ENCODE measurements around the gene RAB5A.
"Not testable (repeated sequence)": the region's sequence is repeated elsewhere in the genome, so short reads cannot be mapped to it uniquely, and the experiment has no call there.

The RAB5A gene

GRCh38 chr3:19948226-19948591 is 1.3 kb downstream of the RAB5A start:
- DNase-seq (ENCODE audit: low read depth), result no peak

GRCh38 chr3:19950316-19950715 is 3.4 kb downstream of the RAB5A start:
- no peak for DNase-seq (ENCODE audit: low read depth)

- no peak for DNase-seq (ENCODE audit: low read depth)
Observed at GRCh38 chr3:19954676-19955075, 7.8 kb downstream of the RAB5A start.

- DNase-seq (ENCODE audit: low read depth), result not testable (repeated sequence)
Observed at GRCh38 chr3:19957354-19957753, 10.5 kb downstream of the RAB5A start.

GRCh38 chr3:19959505-19959904 is 12.6 kb downstream of the RAB5A start:
- no peak for DNase-seq (ENCODE audit: low read depth)

- no peak for DNase-seq (ENCODE audit: low read depth)
Observed at GRCh38 chr3:19960696-19961095, 13.8 kb downstream of the RAB5A start.

GRCh38 chr3:19961960-19962359 is 15.1 kb downstream of the RAB5A start:
- DNase-seq (ENCODE audit: low read depth), result no peak

GRCh38 chr3:19967208-19967607 is 20.3 kb downstream of the RAB5A start:
- DNase-seq (ENCODE audit: low read depth), result no peak

- no peak for DNase-seq (ENCODE audit: low read depth)
Observed at GRCh38 chr3:19967812-19968211, 20.9 kb downstream of the RAB5A start.

- no peak for DNase-seq (ENCODE audit: low read depth)
Observed at GRCh38 chr3:19970327-19970726, 23.4 kb downstream of the RAB5A start.

GRCh38 chr3:19972054-19972453 is 25.2 kb downstream of the RAB5A start:
- DNase-seq (ENCODE audit: low read depth), result no peak

GRCh38 chr3:19988904-19989303 is 42.0 kb downstream of the RAB5A start:
- DNase-seq (ENCODE audit: low read depth), result not testable (repeated sequence)

- no peak for DNase-seq (ENCODE audit: low read depth)
Observed at GRCh38 chr3:19994796-19995195, 47.9 kb downstream of the RAB5A start.

- no peak for DNase-seq (ENCODE audit: low read depth)
Observed at GRCh38 chr3:19997502-19997901, 50.6 kb downstream of the RAB5A start.

GRCh38 chr3:20001932-20002331 is 55.0 kb downstream of the RAB5A start:
- DNase-seq (ENCODE audit: low read depth), result no peak

- no peak for DNase-seq (ENCODE audit: low read depth)
Observed at GRCh38 chr3:20007960-20008359, 61.1 kb downstream of the RAB5A start.

GRCh38 chr3:20008646-20009045 is 61.7 kb downstream of the RAB5A start:
- DNase-seq (ENCODE audit: low read depth), result no peak

- DNase-seq (ENCODE audit: low read depth), result no peak
Observed at GRCh38 chr3:20012164-20012563, 65.3 kb downstream of the RAB5A start, which contains the start of gene PP2D1. Gene PP2D1, minus strand, starts transcription at chr3:20012264. Its CDS starts 192 bp downstream, at chr3:20012072.

- no peak for DNase-seq (ENCODE audit: low read depth)
Observed at GRCh38 chr3:20013396-20013795, 66.5 kb downstream of the RAB5A start.

- DNase-seq (ENCODE audit: low read depth), result no peak
Observed at GRCh38 chr3:20015525-20015924, 68.6 kb downstream of the RAB5A start.

GRCh38 chr3:20016076-20016475 is 69.2 kb downstream of the RAB5A start:
- not testable (repeated sequence) for DNase-seq (ENCODE audit: low read depth)

- DNase-seq (ENCODE audit: low read depth), result no peak
Observed at GRCh38 chr3:20022954-20023622, 76.2 kb downstream of the RAB5A start.

GRCh38 chr3:20023623-20024405 is 76.9 kb downstream of the RAB5A start:
- DNase-seq (ENCODE audit: low read depth), result no peak

GRCh38 chr3:20027136-20027535 is 80.2 kb downstream of the RAB5A start:
- DNase-seq (ENCODE audit: low read depth), result no peak
